HG03196 (cell line): ENCODE measurements around the gene CDK10.
"Not testable (repeated sequence)": the region's sequence is repeated elsewhere in the genome, so short reads cannot be mapped to it uniquely, and the experiment has no call there.

Source experiments
- ATAC-seq: cut with Tn5 transposase; IDR thresholded peaks from one replicate; pipeline ENCODE4 v1.9.1; 2021; ENCODE audit not compliant: unreplicated experiment

The CDK10 gene

DNA sequence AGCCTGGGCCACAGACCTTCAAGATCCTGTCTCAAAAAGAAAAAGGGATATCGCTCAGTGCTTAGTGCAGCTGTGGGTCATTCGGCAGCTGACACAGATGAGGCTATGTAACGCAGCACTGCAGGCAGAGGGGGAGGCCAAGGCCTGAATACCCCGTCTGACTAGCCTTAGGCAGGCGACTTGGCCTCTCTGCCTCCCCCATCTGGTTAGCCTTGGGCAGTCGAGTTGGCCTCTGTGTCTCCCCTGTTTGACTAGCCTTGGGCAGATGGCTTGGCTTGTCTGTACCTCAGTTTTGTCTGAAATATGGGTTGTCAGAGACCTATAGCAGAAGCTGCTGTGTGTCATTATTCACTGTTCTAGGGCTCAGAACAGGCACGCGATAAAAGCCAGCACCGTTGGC lies 18.9 kb upstream of the CDK10 start:
- ATAC-seq = no peak

DNA sequence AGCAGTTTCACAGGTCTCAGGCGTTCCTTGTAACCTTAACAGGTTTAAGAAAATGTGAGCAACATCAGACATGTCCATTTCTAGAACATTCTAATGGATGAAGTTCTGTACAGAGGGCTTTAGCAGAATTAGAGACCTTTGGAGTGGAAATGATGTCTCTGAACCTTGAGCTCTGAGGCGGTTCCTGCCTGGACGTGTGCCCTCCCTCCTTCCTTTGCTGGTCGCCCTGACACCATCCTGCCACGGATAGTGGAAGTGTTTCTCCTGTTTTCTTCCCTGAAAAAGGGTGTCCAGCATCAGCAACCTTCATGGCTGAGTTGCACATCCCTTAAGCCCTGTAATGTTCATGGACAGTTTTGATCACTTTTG lies 17.7 kb upstream of the CDK10 start:
- ATAC-seq = no peak

- ATAC-seq = no peak
These were observed 16.7 kb upstream of the CDK10 start for GRCh38 chr16:89669755-89670154.

DNA sequence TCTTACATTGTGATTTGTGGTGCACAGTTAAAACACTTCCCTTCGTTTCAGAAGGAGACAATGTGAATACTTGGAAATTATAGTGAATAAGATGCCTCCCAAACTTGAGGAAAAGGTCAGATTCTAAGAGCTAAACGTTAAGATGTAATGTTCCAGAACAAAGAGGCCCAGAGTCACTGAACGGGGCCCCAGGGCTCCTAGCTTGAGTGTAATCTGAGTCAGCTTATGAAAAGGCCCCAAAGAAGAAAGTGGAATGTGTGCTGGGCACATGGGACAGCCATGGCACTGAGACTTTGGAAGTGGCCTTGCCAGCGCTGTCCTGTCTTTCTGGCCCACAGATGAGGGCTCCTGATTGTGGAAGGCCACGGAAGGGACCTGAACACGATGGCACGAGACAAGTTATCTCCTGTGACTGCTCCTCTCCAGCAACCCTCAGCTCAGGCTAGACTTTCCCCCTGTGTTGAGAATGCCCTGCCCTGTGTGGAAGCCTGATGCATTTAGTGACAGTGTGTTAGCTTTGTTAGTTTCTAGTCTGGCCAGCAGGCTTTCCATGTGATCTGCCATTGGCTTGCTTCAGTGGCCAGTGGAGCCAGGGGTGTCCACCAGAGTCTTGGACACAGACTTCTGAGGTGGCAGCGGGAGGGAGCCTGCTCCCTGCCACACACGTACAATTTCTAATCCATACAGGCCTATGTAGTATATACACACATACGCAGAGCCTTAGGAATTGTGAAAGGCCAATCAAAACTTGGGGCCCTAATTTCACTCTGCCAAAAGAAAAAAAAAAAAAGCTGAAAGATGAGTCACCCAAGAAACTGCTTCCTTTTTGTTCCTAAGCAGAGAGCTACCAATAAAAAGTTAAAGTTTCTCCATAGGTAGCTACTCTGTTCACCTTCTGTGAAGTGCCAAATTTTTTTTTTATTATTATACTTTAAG lies 15.7 kb upstream of the CDK10 start:
- no peak for ATAC-seq

GRCh38 chr16:89671565-89671964 lies 14.9 kb upstream of the CDK10 start:
- not testable (repeated sequence) for ATAC-seq

- no peak for ATAC-seq
These were observed 14.1 kb upstream of the CDK10 start for GRCh38 chr16:89672177-89672941.

GRCh38 chr16:89678258-89678657 lies 8.2 kb upstream of the CDK10 start:
- ATAC-seq = no peak

GRCh38 chr16:89685916-89686315 lies 573 bp upstream of the CDK10 start:
- no peak for ATAC-seq

DNA sequence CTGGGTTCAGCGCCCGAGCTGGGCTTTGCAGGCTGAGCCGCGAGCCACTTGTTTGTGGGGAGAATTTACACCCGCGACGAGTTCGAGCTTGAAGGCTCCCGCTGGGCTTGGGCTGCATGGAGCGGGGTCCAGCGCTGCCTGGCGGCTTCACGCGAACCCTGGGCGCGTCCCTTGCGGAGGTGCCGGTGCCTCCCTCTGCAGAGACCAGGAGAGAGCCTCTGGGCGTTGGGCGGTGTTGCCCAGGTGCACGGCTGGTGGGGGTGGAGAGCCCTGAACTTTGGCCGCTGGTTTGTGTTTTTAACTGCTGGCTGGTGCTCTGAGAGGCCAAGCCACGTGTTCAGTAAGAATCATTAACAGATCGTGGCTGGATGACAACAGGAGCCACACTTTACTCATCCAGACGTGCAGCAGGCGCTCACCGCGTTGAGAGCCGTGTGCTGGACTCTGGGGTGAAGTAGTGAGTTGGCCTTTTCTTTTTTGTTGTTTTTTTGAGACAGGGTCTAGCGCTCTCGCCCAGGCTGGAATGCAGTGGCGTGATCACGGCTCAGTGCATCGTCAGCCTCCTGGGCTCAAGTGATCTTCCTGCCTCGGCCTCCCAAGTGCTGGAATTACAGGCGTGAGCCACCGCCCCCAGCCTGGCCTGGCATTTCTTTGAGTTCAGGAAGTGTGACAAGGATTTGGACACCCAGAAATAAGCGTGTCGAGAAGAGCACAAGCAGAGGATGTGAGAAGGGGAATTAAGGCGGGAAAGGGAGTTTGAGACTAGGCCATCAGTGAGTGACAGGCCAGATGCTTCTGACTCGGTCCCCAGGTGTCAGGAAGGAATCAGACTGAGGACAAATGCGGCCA lies 827 bp downstream of the CDK10 start:
- peak; percentile 42 for ATAC-seq

DNA sequence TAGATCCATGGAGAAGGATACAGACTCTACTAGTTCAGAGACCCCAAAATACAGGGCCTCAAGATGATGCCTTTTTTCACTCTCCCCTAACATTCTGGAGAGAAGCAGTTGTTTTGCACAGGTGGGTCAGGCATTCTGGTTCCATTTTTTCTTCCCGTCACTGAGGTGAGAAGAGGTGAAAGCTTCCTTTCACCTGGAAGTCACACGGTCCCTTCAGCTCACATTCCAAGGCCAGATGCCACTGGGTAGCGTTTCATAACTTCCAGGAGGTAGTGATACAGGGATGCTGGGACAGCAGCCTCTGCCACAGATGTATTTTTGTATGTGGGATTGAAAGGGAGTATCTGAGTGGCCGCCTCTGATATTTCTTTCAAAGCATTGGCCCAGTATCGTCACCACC lies 1.9 kb downstream of the CDK10 start:
- ATAC-seq = no peak

DNA sequence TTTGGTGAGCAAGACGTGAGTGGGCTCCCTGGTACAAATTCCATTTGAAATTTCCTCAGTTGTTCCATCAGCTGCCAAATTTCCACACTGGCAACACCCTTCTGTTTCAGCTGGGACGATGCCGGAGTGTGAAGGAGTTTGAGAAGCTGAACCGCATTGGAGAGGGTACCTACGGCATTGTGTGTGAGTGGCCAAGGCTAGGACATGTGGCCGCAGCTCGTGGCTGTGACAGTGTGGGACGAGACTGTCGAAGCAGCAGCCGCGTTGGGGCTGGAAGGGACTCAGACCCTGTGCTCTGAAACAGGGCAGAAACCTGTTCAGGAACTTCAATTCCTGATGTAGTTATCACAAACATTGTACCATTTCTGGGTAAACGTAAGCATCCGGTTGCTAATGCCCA lies 2.7 kb downstream of the CDK10 start:
- ATAC-seq = no peak

DNA sequence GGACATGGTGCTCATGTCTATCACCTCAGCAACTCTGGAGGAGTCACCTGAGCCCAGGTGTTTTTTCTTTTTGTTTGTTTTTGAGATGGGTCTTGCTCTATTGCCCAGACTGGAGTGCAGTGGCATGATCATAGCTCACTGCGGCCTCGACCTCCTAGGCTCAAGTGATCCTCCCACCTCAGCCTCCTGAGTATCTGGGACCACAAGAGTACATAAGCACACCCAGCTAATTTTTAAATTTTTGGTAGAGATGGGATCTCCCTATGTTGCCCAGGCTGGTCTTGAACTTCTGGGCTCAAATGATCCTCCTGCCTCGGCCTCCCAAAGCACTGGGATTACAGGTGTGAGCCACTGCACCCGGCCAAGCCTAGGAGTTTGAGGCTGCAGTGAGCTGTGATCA lies 3.1 kb downstream of the CDK10 start:
- not testable (repeated sequence) for ATAC-seq

GRCh38 chr16:89690392-89690901 lies 4.0 kb downstream of the CDK10 start:
- no peak for ATAC-seq

- ATAC-seq = no peak
These were observed 4.9 kb downstream of the CDK10 start for GRCh38 chr16:89691231-89691985.

GRCh38 chr16:89691986-89692569 lies 5.6 kb downstream of the CDK10 start:
- no peak for ATAC-seq

DNA sequence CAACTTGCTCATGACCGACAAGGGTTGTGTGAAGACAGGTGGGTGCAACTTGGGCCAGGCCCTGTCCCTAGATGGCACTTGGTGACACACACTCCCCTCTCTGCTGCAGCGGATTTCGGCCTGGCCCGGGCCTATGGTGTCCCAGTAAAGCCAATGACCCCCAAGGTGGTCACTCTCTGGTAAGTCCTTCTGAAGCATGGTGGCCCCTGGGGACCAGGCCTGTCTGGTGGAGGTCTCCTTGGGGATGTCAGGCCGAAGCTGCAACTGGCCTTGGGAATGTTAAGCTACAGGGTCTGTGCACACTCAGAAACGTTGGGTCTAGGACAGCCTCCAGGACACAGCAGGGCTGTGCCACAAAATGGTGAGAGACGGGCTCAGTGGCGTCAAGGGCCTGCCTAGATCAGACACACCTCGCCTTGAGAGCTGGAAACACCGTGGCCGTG lies 6.8 kb downstream of the CDK10 start:
- ATAC-seq = no peak

DNA sequence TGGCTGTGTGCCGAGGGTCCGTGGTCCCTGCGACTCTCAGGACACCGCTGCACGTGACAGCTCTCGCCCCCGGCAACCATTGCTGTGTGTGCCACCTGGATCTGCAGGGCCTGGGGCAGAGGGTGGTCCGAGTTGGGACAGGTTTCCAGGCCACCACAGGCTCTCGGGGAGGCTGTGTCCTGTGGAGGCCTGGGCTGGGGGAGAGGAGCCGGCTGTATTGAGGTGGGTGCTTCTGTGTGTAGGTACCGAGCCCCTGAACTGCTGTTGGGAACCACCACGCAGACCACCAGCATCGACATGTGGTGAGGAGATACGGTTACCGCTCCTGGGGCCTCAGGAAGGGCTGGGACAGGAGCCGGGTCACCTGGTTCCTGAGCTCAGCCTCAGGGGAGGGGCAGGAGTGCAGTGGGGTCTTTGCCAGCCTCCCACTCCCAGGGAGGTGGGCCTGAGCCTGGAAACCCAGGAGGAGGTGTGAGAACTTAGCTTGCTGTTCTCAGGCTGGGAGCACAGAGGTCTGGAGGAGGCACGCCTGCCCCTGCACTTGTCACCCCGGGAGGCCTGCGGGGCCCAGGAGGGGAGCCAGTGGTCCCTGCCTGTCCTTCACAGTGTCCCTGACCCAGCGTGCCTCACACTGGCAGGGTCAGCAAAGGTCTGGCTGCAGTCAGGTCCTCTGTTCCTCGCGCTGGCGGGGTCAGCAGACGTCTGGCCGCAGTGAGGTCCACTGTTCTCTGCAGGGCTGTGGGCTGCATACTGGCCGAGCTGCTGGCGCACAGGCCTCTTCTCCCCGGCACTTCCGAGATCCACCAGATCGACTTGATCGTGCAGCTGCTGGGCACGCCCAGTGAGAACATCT lies 7.7 kb downstream of the CDK10 start:
- no peak for ATAC-seq

DNA sequence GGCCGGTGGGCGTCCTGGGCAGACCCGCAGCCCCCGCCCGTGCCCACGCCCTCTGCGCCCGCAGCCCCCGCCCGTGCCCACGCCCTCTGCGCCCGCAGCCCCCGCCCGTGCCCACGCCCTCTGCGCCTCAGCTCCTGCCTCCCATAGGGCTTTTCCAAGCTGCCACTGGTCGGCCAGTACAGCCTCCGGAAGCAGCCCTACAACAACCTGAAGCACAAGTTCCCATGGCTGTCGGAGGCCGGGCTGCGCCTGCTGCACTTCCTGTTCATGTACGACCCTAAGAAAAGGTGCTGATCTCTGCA lies 8.2 kb downstream of the CDK10 start:
- ATAC-seq = not testable (repeated sequence)
